NCI-H2196 (cell line): ENCODE measurements around the gene ACMSD.
"Not testable (repeated sequence)": the region's sequence is repeated elsewhere in the genome, so short reads cannot be mapped to it uniquely, and the experiment has no call there.

Experiments used
- DNase-seq: peaks from one replicate; lab custom pipeline; 2025; ENCODE audit not compliant: unreplicated experiment; lab: John Stamatoyannopoulos, UW

ACMSD gene

DNA sequence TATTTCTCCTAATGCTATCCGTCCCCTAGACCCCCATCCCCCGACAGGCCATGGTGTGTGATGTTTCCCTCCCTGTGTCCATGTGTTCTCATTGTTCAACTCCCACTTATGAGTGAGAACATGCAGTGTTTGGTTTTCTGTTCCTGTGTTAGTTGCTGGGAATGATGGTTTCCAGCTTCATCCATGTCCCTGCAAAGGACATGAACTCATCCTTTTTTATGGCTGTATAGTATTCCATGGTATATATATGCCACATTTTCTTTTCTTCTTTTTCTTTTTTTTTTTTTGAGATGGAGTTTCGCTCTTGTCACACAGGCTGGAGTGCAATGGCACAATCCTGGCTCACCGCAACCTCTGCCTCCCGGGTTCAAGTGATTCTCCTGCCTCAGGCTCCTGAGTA, 9.2 kb downstream of the ACMSD start:
- not testable (repeated sequence) for DNase-seq

DNA sequence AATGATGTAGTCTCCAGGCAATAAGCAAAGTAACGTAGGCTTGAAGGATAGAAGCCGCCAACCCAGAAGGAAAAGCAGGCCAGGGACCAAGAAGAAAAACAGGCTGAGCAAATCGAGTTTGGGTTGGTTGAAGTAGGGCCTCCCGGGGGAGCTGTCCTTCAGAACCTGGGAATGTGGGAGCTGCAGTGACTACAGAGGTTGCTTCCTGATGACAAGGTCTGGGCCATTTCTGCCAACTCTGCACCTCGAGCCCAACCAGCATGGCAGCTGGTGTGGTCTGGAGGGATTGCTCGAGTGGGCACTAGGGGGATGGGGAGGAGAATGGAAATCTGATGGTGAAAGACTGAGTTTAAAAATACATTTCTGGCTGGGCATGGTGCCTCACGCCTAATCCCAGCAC, 14.1 kb downstream of the ACMSD start:
- DNase-seq, result no peak

DNA sequence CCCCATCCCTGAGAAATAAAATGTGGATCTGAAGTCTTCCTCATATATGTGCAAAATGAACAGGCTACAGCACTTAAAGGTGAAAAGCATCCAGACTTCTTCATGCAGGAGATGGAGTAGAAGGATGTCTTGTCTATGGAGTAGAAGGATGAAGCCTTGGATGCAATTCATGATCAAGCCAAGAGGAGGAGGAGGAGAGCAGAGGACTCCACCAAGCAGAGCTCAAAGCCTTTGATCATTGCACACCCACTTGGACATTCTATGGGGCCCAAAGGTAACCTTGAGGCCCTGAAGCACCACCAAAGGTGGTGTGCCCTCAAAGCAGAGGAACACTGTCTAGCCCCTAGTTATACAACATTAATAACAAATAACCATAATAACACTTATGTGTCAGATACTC, 17.3 kb downstream of the ACMSD start:
- no peak for DNase-seq

DNA sequence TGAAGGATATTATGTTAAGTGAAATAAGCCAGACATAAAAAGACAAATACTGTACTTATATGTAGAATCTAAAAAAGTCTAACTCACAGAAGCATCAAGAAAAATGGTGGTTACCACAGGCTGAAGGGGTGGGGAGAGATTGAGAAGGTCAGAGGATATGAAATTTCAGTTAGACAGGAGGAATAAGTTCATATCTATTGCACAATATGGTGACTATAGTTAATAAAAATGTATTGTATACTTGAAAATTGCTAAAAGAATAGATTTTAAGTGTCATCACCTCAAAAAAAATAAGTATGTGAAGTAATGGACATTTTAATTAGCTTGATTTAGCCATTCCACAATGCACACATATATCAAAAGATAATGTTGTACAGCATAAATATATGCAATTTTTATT, 19.8 kb downstream of the ACMSD start:
- no peak for DNase-seq

DNA sequence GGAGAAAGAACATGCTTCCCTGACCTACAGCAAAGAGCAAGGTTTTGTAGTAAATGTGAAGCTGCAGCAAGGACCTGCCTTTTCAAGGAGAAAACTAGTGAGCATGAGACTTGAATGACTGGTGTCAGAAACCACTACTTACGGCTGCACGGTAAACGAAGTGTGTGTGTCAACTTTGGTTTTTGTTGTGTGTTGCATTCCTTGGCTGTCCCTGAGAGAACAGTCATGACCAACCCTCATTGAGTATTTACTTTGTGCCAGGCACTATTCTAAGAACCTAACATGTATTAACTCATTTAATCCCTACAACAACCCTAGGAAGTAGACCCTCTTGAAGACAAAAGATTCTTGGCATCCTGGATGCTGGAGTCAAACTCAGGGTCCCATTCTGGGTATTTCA, 22.8 kb downstream of the ACMSD start:
- no peak for DNase-seq

DNA sequence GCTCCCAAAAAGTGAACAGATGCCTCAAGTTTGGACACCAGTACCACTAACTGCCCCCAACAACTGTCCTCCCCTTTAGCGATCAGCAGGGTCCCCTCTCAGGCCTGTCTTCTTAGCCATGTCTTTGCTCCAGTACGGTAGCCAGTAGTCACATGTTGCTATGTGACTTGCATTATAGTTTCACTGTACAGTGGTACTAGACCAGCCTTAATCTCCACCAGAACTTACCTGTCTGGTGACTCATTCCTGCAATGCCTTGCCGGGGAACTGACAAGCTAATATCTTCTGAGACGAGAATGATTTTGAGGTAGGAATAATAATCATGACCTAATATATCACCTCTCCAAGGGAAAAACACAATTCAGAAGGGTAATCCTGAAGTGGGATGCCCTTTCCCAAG, 23.7 kb downstream of the ACMSD start:
- DNase-seq, result no peak

DNA sequence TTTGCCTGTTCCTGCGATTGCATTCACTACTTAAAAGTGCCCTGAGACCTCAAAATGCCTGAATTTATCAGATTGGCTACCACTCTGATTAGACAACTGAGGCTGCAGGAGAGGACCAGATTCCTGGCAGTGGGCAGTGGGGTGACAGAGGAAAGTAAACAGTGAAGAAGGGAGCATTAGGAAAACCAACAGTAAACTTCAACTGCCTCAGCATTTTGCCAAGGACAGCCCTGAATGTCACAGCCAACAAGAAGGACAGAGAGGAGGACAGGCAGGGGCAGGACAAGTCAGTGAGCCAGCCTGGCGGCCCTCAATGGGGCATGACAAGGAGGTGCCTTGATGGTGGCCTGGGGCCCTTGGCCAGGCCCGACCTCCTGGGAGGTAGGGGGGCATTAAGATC, 24.3 kb downstream of the ACMSD start:
- no peak for DNase-seq

DNA sequence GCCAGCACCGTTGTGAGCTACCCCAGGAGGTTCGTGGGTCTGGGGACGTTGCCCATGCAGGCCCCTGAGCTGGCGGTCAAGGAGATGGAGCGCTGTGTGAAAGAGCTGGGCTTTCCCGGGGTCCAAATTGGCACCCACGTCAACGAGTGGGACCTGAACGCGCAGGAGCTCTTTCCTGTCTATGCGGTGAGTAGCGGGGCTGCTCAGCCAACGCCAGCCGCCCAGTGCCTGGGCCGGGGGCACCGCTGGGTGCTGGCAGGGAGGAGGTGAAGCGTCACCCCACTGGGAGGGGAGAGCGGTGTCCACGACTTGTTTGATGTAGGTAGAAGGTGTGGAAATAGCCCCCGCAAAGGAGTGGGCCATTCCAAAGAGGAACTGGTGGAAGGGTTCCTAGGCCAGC, 25.0 kb downstream of the ACMSD start:
- DNase-seq, result no peak

DNA sequence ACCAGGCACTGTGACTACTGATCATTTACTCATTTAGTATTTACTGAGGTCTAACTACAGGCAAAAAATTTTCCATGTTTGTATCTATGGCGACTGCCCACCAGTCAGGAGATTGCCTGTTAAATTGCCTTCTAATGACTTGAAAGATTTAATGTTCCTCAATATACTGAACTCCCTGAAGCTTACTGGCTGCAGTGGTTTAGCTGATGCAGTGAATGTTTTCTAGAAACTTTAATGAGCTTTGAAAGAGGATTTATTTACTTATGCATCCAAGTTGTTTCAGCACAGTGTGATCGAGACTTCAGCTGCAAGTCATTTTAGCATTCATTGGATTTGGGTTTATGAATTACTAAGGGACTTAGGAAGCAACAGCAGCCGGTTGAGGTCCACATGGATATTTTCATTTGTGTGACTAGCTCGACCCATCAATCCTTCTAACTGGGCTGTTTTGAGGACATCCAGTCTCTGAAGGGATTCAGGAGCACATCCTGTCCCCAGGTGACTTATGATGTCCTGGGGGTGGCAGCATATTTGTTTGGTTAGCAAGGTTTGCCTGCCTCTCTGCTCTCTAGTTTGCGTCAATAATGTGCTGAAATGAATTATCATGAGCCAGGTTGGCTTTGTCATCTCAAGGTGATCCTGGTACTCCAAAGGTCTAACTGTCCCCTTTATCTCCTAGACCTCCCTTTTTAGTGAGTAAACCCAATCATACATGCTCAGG, 26.8 kb downstream of the ACMSD start:
- no peak for DNase-seq

DNA sequence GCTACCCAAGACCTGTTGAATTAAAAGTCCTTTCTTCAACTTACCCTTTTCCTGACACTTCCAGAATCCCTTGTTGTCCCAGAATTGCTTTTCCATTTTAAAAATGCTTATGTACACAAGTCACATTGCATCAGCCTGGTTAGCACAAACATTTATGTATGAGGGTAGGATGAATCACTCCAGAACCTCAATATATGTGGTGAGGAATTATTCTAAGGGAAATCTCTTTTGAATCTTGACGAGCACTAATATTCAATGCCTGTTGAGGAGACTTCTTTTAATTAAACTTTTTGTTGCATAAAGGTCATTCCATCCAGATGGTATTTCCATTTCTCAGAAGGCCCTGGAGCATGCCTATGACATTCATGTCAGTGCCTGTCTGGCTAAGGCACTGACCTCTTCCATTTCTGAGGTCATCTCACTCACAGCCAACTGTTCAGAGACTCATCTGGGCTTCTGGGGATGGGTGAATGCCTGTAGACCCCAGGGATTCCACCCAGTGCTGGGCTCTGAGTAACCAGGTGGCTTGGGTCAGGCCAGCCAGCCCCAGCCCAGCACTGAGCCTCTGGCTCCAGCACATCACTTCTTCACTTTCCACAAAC, 28.2 kb downstream of the ACMSD start:
- no peak for DNase-seq

DNA sequence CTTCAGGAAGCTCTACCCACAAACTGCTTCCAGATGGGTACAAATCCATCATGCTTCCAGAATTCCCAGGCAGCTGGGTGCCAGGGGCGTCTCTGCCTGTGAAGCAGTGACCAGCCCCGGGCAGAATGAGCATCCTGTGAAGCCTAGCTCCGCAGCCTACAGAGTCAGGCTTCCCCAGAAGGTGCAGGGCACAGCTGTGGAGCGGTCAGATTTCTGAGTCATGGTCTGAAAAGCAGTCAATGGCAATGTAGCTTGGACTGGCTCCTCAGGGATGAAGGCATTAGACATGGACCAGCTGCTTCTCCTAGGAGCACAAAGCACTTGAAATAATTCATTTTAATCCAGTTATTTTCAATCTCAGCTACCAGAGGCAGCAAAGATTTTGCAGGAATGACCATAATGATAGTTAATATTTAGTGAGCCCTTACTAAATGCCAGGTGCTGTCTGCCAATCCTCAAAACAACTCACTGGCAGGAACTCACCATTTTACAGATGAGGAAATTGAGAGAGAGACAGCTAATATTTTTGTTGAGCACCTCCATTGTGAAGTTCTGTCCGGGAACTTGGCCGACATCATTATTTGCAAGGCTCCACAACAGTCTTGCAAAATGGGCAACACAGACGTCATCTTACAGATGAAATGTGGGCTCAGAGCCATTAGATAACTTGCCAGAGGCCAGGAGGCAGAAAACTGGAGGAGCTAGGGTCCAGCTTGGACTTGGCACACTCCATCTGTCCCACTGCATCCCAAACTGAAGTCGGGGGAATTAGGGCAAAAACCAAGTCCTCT, 31.7 kb downstream of the ACMSD start:
- DNase-seq, result no peak

DNA sequence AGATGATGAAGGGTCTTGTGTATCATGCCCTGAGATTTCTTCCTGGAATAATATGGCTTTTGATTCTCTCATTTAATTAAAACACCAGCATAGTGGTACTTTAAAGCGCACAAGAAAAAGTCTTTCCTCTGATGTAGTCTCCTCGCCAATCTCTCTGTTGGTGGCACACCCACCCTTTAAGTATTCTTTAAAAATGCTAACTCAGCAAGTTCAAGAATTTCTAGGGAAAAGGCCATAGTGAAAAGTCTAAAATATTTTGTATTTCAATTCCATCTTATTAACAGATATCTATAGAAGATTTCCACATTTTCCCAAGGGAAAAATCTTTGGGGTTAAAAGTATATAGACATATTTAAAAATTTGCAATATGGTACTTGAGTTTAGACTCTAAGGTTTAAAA, 34.7 kb downstream of the ACMSD start:
- no peak for DNase-seq

DNA sequence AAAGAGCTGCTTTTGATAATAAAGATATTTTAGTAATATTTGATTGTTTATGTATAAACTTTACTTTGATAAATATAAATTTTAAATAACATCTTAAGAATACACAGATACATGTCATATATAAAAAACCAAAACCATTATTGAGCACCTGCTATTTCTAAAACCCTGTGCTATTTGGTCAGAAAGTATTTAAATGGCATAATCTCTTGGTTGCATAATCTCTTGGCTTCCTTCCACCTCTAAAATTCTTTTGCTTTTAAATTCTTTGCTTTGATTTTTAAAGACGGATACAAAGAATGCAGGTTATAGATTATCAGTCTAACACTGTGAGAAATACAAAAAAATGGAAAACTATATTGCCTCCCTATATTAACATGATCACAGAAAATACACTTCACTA, 36.9 kb downstream of the ACMSD start:
- no peak for DNase-seq

DNA sequence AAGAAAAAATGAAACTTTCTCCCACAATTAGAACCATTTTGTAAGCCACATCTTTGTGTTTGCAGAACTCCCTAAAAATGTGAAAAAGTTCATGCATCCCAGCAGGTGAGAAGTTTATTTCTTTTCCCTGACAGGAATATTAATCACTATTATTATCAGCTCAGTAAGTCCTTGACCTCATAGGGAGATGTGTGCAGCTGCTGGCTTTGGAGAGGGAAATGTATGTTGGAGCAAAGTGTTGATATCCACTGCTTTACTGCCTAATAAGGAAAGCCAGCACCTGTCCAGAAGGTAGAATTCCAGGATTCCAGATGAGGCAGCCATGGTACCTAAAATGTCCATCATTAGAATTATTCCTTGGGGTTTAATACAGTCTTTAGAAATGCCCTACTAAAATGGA, 44.4 kb downstream of the ACMSD start:
- DNase-seq, result no peak

DNA sequence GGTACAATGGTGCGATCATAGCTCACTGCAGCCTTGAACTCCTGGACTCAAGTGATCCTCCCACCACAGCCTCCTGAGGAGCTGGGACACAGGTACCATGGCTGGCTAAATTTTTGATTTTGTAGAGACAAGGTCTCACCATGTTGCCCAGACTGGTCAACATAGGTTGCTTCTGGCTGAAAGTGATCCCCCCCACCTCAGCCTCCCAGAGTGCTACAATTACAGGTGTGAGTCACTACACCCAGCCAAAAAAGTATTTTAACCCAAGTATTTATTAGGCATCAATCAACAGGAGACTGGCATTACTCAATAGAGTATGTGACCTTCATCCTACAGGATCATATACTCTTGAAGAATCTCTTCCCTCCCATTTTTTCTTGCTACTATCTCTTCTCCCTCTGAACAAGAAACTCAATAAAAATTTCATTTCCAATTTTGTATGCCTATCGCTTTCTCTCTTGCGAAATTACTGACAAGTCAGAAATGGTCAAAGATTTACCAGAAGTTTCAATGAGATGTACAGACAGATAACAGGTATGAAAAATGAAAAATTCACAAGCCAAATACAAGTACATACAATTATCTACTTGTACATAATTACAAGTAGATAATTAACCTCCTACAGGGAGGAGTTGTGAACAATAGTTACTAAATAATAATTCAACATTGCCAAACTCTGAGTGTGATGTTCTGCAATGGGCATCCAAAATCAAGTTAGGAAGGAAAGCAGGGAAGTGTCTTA, 45.3 kb downstream of the ACMSD start:
- DNase-seq, result no peak

DNA sequence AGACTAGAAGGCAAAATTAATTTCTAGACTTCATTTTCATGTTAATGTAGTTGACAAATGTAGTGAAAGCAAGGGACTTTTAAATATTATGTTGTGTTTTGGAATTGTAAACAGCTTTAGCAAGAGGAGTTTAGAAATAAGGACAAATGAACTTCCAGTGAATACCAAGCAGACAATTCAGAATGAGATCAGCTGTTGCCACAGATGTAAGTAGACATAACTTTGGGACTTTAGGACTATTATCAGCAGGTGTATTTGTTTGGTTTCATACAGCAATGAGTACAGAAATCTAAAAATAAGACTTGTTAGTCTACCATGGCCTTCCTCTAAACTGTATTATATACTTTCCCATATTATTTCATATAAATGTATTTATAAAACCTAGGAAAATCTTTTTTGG, 46.0 kb downstream of the ACMSD start:
- no peak for DNase-seq

DNA sequence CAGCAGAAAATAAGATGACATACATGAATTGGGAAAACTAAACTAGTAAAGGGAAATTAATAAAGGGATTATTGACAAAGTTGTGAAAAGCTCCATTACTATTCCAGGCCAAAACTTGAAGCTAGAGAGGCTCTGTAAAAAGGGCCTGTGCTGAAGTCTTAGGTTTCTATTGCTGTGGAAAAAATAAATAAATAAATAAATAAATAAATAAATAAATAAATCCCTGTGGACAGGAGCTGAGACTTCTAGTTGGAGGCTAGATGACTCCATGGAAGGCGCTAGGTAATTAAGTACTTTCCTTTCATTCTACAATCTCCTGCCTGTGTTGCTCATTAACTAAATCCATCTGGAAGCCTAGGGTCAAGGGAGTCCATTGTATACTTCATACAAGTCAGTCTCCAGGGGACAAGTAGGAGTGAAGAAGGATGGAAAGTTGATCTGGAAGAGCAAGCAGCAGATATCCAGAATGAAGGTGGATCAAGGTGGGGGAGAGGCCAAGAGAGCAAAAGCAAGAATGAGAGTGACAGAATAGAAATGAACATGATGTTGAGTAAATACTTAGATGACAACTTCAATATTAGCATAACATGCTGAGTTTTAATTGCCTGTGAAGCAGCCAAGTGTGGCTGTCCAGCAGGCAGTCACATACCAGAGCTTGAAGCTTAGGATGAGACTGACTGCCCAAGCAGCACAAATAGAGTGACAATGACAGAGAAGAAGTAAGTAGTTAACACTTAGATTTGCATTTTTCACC, 54.0 kb downstream of the ACMSD start:
- DNase-seq, result no peak

DNA sequence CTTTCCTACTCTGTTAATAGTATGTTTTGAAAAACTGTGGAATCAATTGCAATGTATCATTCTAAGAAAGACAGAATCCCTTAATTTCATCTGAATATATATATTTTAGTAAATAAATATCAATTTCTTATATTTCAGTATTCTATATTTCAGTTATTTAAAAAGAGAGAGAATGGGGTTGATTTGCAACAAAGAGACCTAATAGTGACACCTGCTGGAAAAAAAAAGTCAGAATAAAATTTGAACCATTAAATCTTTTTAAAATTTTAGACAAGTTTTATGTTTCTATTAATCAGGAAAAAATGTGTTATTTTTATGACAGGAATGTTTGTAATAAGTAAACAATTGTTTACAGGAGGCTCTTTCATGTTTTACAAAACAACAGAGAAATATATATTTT, 59.5 kb downstream of the ACMSD start:
- no peak for DNase-seq

DNA sequence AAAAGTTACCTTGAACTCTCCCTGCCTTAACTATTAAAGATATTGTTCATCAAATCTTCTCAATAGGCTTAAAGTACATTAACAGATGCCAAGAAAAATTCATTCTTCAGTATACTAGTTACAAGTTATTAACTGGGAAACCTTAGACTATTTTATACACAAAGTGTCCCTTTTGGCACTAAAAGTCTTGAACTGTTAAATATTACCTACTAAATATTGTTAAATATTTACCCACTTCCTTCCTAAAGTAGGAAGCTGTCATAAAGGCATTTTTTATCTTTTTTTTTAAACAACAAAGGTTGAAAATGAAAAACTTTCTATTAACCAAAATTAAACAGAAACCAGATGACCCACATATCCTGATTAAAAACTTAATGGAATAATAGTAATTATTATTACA, 60.8 kb downstream of the ACMSD start:
- DNase-seq, result no peak

DNA sequence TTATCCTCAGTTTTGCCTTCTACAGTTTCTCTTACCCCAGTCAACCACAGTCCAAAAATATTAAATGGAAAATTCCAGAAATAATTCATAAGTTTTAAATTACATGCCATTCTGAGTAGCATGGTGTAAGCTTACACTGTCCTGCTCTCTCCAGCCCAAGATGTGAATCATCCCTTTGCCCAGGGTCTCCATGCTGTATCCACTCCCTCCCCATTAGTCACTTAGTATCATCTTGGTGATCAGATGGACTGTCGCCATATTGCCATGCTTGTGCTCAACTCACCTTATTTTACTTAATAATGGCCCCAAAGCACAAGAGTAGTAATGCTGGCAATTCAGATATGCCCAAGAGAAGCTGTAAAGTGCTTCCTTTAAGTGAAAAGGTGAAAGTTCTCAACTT, 61.7 kb downstream of the ACMSD start:
- DNase-seq, result no peak

DNA sequence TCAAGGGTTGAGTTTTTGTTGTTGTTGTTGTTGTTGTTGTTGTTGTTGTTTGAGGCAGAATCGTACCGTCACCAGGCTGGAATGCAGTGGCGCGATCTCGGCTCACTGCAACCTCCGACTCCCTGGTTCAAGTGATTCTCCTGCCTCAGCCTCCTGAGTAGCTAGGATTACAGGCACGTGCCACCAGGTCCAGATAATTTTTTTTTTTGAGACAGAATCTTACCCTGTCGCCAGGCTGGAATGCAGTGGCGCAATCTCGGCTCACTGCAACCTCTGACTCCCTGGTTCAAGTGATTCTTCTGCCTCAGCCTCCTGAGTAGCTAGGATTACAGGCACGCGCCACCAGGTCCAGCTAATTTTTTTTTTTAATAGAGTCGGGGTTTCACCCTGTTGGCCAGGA, 65.3 kb downstream of the ACMSD start:
- DNase-seq, result not testable (repeated sequence)
